ENCODE results near the gene SSH3.

SSH3 gene

GRCh38 chr11:67293090-67293489 is 10.2 kb upstream of the SSH3 start:
- DNase-seq (ENCODE audit: low read depth in 2 of 2) = no peak

- DNase-seq (ENCODE audit: low read depth in 2 of 2) = no peak
Observed at GRCh38 chr11:67295846-67296245, 7.5 kb upstream of the SSH3 start.

DNA sequence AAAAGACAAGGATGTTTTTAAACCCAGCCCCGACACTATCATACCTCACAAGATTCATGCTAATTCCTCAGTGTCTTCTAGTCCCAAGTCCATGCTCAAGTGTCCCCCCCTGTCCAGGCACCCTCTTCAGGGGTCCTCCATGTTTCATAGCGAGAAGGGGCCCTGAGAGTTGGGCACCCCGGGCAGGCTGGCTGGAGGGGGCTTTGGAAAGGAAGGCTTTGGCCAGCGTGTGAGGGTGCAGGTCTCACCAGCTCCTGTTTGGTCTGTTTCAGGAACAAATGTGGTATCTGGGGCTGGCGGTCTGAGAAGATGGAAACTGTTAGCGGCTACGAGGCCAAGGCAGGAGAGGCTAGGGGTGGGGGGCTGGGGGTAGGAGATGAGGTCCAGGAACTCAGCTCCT is 4.5 kb upstream of the SSH3 start:
- DNase-seq (ENCODE audit: low read depth in 2 of 2) = no peak

DNA sequence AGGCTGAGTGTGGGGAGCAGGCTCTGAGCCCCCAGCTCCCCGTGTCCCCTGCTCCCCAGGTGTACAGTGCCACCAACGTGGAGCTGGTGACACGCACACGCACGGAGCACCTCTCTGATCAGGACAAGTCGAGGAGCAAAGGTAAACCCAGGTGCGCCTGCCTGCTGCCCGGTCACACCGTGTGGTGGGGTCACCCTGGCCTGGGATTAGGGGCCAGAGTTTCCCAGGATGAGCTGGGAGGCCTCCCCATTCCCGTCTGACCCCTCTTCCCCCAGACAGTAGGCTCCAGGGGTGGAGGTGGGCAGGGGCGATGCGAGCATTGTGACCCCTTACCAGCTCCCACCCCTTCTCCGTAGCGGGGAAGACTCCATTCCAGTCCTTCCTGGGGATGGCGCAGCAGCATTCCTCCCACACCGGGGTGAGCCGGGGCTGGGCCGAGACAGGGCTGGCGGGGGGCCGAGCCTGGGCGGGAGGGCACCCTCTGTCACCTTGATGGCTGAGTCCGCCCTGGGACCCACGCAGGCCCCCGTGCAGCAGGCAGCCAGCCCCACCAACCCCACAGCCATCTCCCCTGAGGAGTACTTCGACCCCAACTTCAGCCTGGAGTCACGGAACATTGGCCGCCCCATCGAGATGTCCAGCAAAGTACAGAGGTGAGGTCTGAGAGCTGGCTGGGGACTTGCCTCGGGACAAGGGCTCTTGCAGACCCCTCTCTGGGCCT is 3.7 kb upstream of the SSH3 start:
- no peak for DNase-seq (ENCODE audit: low read depth in 2 of 2)

GRCh38 chr11:67300256-67300755 is 3.0 kb upstream of the SSH3 start:
- no peak for DNase-seq (ENCODE audit: low read depth in 2 of 2)

DNA sequence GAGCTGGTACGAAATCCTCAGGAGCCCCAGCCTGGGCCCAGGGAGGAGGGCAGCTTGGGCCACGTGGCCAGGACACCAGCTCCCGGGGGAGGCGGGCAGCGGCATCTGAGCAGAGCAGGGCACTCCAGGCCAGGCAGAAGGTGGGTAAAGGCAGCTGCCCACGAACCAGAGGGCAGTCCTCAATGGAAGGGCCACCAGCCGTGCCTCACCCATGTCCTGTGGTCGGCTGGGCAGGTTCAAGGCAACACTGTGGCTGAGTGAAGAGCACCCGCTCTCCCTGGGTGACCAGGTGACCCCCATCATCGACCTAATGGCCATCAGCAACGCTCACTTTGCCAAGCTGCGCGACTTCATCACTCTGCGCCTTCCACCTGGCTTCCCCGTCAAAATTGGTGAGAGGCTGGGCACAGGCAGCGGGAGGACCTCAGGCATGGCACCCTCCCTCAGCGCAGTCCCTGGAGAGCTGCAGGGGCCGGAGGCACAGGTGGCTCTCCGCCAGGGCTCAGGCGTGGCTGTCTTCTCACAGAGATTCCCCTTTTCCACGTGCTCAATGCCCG is 2.5 kb upstream of the SSH3 start:
- DNase-seq (ENCODE audit: low read depth in 2 of 2) = no peak

- no peak for DNase-seq (ENCODE audit: low read depth in 2 of 2)
Observed at GRCh38 chr11:67301313-67301921, 1.9 kb upstream of the SSH3 start.

- no peak for DNase-seq (ENCODE audit: low read depth in 2 of 2)
Observed at GRCh38 chr11:67301951-67302516, 1.3 kb upstream of the SSH3 start.

DNA sequence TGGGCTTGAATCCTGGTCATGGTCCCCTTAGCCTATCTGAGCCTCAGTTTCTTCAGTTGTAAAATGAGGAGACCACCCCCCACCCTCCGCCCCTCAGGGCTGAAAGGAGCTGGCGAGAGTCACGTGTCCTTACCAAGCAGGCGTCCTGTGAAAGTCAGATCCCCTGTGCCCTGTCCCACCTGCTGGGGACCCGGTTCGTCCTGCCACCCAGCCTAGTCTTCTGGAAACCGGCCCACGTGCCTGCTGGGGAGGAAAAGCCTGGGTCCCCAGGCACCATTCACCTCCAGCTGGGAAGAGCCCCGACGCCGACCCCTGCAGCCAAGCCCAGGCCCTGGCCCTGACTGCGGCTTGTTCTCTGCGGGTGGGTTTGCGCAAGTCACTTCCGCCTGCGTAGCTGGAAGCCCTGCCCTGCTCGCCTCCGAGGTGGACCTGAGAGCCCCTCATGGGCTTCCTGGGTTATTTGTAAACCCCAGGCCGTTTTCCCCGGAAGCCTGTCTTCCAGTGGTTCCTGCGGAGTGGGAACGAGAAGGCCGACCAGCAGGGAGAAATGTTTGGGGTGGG is 679 bp upstream of the SSH3 start:
- no peak for DNase-seq (ENCODE audit: low read depth in 2 of 2)

DNA sequence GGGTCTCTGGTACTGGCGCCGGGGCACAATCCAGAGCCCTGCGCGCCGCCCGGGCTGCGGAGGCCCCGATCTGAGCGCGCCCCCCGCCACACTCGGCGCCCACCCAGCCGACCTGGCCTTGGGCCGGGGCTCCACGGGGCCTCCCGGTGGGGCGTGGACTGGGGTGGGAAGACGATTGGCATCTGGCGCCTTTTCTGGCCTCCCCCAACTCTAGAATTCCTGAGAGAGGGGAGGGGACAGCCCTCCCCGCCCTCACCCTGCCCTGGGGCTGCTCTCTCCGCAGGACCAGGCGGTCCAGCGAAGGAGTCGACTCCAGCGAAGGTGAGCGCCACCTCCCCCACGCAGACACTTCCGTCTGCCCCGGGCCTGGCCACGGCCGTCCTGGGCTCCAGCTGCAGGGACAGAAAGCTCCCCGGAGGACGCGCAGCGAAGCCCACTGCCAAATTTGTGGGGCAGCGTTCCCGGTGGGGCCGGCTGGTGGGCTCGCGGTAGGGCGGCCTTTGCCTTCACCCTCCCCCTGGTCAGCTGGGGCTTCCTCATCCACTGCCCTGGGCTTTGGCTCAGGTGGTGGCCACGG is 593 bp downstream of the SSH3 start:
- DNase-seq (ENCODE audit: low read depth in 2 of 2) = no peak

GRCh38 chr11:67304511-67305113 is 1.3 kb downstream of the SSH3 start:
- no peak for DNase-seq (ENCODE audit: low read depth in 2 of 2)

GRCh38 chr11:67306769-67307544 is 3.6 kb downstream of the SSH3 start:
- no peak for DNase-seq (ENCODE audit: low read depth in 2 of 2)

DNA sequence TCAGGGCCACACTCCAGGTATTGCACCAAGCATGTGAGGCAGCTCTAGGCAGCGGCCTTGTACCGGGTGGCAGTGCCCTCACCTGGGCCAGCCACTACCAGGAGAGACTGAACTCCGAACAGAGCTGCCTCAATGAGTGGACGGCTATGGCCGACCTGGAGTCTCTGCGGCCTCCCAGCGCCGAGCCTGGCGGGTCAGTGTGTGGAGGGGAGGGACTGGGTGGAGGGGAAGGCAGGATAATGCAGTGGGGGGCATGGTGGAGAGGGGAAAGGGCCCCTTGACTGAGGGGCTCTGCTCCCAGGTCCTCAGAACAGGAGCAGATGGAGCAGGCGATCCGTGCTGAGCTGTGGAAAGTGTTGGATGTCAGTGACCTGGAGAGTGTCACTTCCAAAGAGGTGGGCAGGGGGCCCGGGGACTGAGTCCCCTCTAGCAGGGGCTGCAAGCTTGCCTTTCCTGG is 4.2 kb downstream of the SSH3 start:
- DNase-seq (ENCODE audit: low read depth in 2 of 2) = no peak

- DNase-seq (ENCODE audit: low read depth in 2 of 2) = no peak
Observed at GRCh38 chr11:67308031-67308866, 4.9 kb downstream of the SSH3 start.

DNA sequence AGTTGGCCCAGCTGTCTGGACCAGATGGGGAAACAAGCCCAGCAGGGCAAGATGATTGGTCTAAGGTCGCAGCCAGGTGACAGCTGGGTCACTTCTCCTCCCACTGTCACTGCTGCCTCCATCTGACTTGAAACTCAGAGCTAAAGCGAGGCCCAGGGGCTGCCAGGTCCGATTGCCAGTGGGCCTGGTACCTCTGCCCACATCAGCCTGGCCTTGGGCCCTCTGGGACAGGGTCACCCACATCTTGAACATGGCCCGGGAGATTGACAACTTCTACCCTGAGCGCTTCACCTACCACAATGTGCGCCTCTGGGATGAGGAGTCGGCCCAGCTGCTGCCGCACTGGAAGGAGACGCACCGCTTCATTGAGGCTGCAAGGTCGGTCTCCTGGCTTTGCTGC is 5.8 kb downstream of the SSH3 start:
- DNase-seq (ENCODE audit: low read depth in 2 of 2) = no peak

GRCh38 chr11:67309661-67310061 is 6.3 kb downstream of the SSH3 start:
- DNase-seq (ENCODE audit: low read depth in 2 of 2) = no peak

DNA sequence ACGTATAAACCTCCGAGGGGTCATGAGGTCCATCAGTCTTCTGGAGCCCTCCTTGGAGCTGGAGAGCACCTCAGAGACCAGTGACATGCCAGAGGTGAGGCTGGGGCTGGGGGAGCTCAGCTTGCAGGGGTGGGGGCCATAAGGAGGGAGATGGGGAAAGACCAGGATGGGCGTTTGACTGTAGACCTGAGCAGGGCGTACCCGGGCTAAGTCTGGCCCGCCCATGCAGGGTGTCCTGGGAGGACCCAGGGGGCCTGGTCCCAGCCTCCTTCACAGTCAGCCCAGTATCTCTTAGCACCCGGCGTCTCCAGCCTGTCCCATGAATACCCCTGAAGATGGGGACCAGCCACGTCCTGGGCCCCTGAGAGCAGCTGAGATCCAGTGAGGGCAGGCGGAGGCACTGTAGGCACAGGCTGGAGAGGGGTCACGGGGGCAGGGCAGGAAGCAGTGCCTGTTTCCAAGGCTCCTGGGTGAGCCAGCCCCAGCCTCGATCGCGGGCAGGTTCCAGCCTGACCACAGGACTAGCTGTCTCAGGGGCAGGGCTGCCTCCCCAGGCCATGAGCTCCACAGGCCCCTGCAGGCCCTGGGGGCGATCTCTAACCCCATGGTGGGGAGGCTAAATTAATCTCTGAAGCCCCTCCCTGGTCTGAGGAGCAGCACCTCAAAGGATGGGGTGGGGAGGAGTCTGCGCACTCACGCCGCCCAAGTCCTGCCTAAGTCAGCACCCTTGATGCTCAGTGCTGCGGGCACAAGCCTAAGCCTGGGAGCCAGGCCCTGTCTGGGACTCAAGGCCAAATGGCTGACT is 7.1 kb downstream of the SSH3 start:
- no peak for DNase-seq (ENCODE audit: low read depth in 2 of 2)

- no peak for DNase-seq (ENCODE audit: low read depth in 2 of 2)
Observed at GRCh38 chr11:67311051-67311555, 7.8 kb downstream of the SSH3 start.

DNA sequence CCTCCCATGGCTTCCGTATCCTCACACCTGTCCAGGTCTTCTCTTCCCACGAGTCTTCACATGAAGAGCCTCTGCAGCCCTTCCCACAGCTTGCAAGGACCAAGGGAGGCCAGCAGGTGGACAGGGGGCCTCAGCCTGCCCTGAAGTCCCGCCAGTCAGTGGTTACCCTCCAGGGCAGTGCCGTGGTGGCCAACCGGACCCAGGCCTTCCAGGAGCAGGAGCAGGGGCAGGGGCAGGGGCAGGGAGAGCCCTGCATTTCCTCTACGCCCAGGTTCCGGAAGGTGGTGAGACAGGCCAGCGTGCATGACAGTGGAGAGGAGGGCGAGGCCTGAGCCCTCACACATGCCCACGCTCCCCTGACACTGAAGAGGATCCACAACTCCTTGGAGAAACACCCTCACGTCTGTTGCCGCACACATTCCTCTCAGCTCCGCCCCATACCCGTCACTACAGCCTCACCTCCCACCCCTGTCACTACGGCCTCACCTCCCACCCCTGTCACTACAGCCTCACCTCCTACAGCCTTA is 8.3 kb downstream of the SSH3 start:
- no peak for DNase-seq (ENCODE audit: low read depth in 2 of 2)
